H1 (cell line): ENCODE measurements around the gene GDPD4. TPM values are rescaled to one million over a fixed set of nuclear protein-coding genes. Genes with fewer than 3 reads are reported as not detected.

Experiments
- CTCF ChIA-PET: fragments of 300-600 bp; sonication (Branson Sonifier 250); formaldehyde crosslinking; loops from one replicate; lab custom pipeline; 2021; ENCODE audit not compliant: partially characterized antibody; lab: Charles Lee
- POLR2A ChIA-PET: fragments of 300-600 bp; sonication (Branson Sonifier 250); formaldehyde crosslinking; loops from one replicate; lab custom pipeline; 2021; ENCODE audit warnings: inconsistent platforms; ENCODE audit not compliant: partially characterized antibody; lab: Charles Lee
- DNase-seq, 2 experiments: peaks; one replicate each; pipeline versions ENCODE4 v3.0.0 to v3.0.0-alpha.2; 2010 to 2022; ENCODE audit warnings: low spot score in 2 of 2, low read depth in 1 of 2, mixed read lengths in 1 of 2
- FAIRE-seq: peaks from 2 replicates; lab custom pipeline; 2011; peaks lifted over from hg19 to GRCh38; lab: Jason Lieb, UNC
- H2AFZ ChIP-seq: 2 replicates; pipeline ENCODE4 v1.8.1; 2012; ENCODE audit warnings: low read length, inconsistent platforms
- H2AK5ac ChIP-seq: 2 replicates; pipeline ENCODE4 v1.6.1; 2013; ENCODE audit warnings: low read depth, low read length
- H2BK120ac ChIP-seq: replicated peaks from 2 replicates; pipeline ENCODE3; 2013; ENCODE audit warnings: low read depth, low read length, inconsistent platforms
- H2BK12ac ChIP-seq: 2 replicates; pipeline ENCODE4 v1.6.1; 2013; ENCODE audit warnings: low read depth, low read length
- H2BK15ac ChIP-seq: 2 replicates; pipeline ENCODE4 v1.6.1; 2013; ENCODE audit warnings: low read length
- H2BK20ac ChIP-seq: 2 replicates; pipeline ENCODE4 v1.6.1; 2013; ENCODE audit warnings: low read length
- H2BK5ac ChIP-seq: 2 replicates; pipeline ENCODE4 v1.6.1; 2013; ENCODE audit warnings: low read depth, low read length
- H3K14ac ChIP-seq: 2 replicates; pipeline ENCODE4 v1.6.1; 2013; ENCODE audit warnings: inconsistent platforms; ENCODE audit not compliant: insufficient read length
- H3K18ac ChIP-seq: 2 replicates; pipeline ENCODE4 v1.6.1; 2013; ENCODE audit warnings: low read length; ENCODE audit errors: extremely low read depth
- H3K23ac ChIP-seq: 2 replicates; pipeline ENCODE4 v1.6.1; 2013; ENCODE audit warnings: inconsistent platforms; ENCODE audit not compliant: insufficient read length
- H3K23me2 ChIP-seq: 2 replicates; pipeline ENCODE4 v1.6.1; 2013; ENCODE audit warnings: low read depth, low read length
- H3K27ac ChIP-seq: 2 replicates; pipeline ENCODE4 v1.6.1; 2011; ENCODE audit warnings: low read depth, low read length, inconsistent platforms
- H3K27me3 ChIP-seq, 4 experiments: replicated peaks in 1 of 4; 1 replicate in 1 of 4; 2 replicates in 3 of 4; pipeline versions ENCODE4 v1.6.1 to v1.8.1; 2011 to 2013; ENCODE audit warnings: low read length in 3 of 4, mild to moderate bottlenecking in 3 of 4, inconsistent platforms in 2 of 4, mixed read lengths in 2 of 4, moderate library complexity in 1 of 4; ENCODE audit not compliant: control insufficient read depth in 3 of 4, insufficient read depth in 3 of 4; ENCODE audit errors: extremely low read depth in 1 of 4
- H3K36me3 ChIP-seq, 4 experiments: 2 replicates each; pipeline versions ENCODE4 v1.6.1 to v1.8.1; 2011 to 2013; ENCODE audit warnings: mild to moderate bottlenecking in 4 of 4, low read length in 3 of 4, moderate library complexity in 2 of 4, control low read depth in 1 of 4, inconsistent platforms in 1 of 4; ENCODE audit not compliant: insufficient read depth in 4 of 4, control insufficient read depth in 2 of 4
- H3K4ac ChIP-seq: replicated peaks from 2 replicates; pipeline ENCODE3; 2013; ENCODE audit warnings: low read length, low read depth, mixed read lengths, inconsistent platforms; ENCODE audit not compliant: insufficient read length
- H3K4me1 ChIP-seq, 4 experiments: replicated peaks in 1 of 4; 1 replicate in 1 of 4; 2 replicates in 3 of 4; pipeline versions ENCODE4 v1.6.1 to v1.8.1; 2011 to 2013; ENCODE audit warnings: low read length in 3 of 4, inconsistent platforms in 2 of 4, mixed read lengths in 1 of 4; ENCODE audit not compliant: insufficient read depth in 4 of 4, control insufficient read depth in 3 of 4
- H3K4me2 ChIP-seq, 2 experiments: 2 replicates each; pipeline versions ENCODE4 v1.6.1 to v1.8.1; 2011 to 2013; ENCODE audit warnings: low read depth in 2 of 2, low read length in 2 of 2, control low read depth in 1 of 2, inconsistent platforms in 1 of 2, mild to moderate bottlenecking in 1 of 2; ENCODE audit not compliant: insufficient read depth in 1 of 2
- H3K4me3 ChIP-seq, 4 experiments: fragments of 200-600, 300-600 bp in 1 of 4; sonication (generic), shearing (Covaris generic), sonication (Bioruptor Twin) in 1 of 4; 2 replicates each; pipeline versions ENCODE4 v1.5.1 to v1.8.1; 2011 to 2016; ENCODE audit warnings: low read length in 4 of 4, low read depth in 3 of 4, control low read depth in 2 of 4, inconsistent platforms in 2 of 4, mild to moderate bottlenecking in 2 of 4, mixed read lengths in 1 of 4, moderate library complexity in 1 of 4; ENCODE audit not compliant: insufficient read depth in 2 of 4; ENCODE audit errors: extremely low read depth in 1 of 4
- H3K56ac ChIP-seq: replicated peaks from 2 replicates; pipeline ENCODE3; 2013; ENCODE audit warnings: low read depth, mild to moderate bottlenecking, mixed read lengths, low read length, inconsistent platforms; ENCODE audit not compliant: insufficient read length
- H3K79me1 ChIP-seq: 2 replicates; pipeline ENCODE4 v1.6.1; 2013; ENCODE audit warnings: low read depth, low read length, control low read depth
- H3K79me2 ChIP-seq, 2 experiments: 2 replicates each; pipeline versions ENCODE4 v1.6.1 to v1.8.1; 2012 to 2013; ENCODE audit warnings: low read length in 2 of 2, mild to moderate bottlenecking in 2 of 2, inconsistent platforms in 1 of 2; ENCODE audit not compliant: insufficient read depth in 2 of 2, control insufficient read depth in 1 of 2
- H3K9ac ChIP-seq, 4 experiments: replicated peaks in 1 of 4; 1 replicate in 1 of 4; 2 replicates in 3 of 4; pipeline versions ENCODE4 v1.6.1 to v1.8.1; 2011 to 2013; ENCODE audit warnings: low read depth in 3 of 4, low read length in 3 of 4, control low read depth in 2 of 4, mild to moderate bottlenecking in 2 of 4, moderate library complexity in 2 of 4, inconsistent platforms in 1 of 4; ENCODE audit errors: extremely low read depth in 1 of 4
- H3K9me3 ChIP-seq, 2 experiments: 2 replicates each; pipeline versions ENCODE4 v1.6.1 to v1.8.1; 2012 to 2013; ENCODE audit warnings: mild to moderate bottlenecking in 2 of 2, moderate library complexity in 2 of 2, control low read depth in 1 of 2, inconsistent platforms in 1 of 2, low read depth in 1 of 2, low read length in 1 of 2, mixed read lengths in 1 of 2; ENCODE audit not compliant: insufficient read depth in 2 of 2
- H4K20me1 ChIP-seq, 2 experiments: replicated peaks in 1 of 2; 2 replicates each; pipeline versions ENCODE3 to v1.8.1; 2011 to 2013; ENCODE audit warnings: inconsistent platforms in 2 of 2, low read length in 2 of 2, mild to moderate bottlenecking in 1 of 2; ENCODE audit not compliant: insufficient read depth in 2 of 2, control insufficient read depth in 1 of 2
- H4K5ac ChIP-seq: 2 replicates; pipeline ENCODE4 v1.6.1; 2013; ENCODE audit warnings: low read length, low read depth, mixed read lengths, inconsistent platforms; ENCODE audit not compliant: insufficient read length
- H4K8ac ChIP-seq: 2 replicates; pipeline ENCODE4 v1.8.0; 2013; ENCODE audit warnings: mild to moderate bottlenecking, moderate library complexity, low read length, inconsistent platforms; ENCODE audit not compliant: insufficient read depth; ENCODE audit errors: extremely low read depth
- H4K91ac ChIP-seq: replicated peaks from 2 replicates; pipeline ENCODE3; 2013; ENCODE audit warnings: low read length, mixed read lengths, inconsistent platforms; ENCODE audit not compliant: insufficient read length
- RBBP5 ChIP-seq: IDR thresholded peaks from 2 replicates; pipeline ENCODE4 v1.7.1; 2012; ENCODE audit warnings: low read depth, mild to moderate bottlenecking, inconsistent platforms, low read length, moderate library complexity, borderline replicate concordance
- WGBS, 2 experiments: shearing (Covaris generic) in 1 of 2; methylation state at CpG; one replicate each; pipeline versions ENCODE4 v1.1.6 to v1.1.7; 2013 to 2015; ENCODE audit warnings: low lambda C conversion rate in 2 of 2, mixed read lengths in 2 of 2, inconsistent platforms in 1 of 2, low coverage in 1 of 2, missing lambda C conversion rate in 1 of 2; ENCODE audit not compliant: insufficient replicate concordance in 2 of 2, insufficient coverage in 1 of 2, insufficient read length in 1 of 2; ENCODE audit errors: extremely low coverage in 1 of 2, missing lambda C conversion rate in 1 of 2; 5-methylcytosine and 5-hydroxymethylcytosine counted together
- polyA plus RNA-seq, 7 experiments: library from polyadenylated mRNA; depleted of rRNA in 3 of 7; stranded (reverse) in 5 of 7; unstranded in 2 of 7; fragments of >200 nt in 5 of 7; fragments of 200-250 nt in 2 of 7; gene quantifications; 1 replicate in 5 of 7; 2 replicates in 1 of 7; 4 replicates in 1 of 7; pipeline versions ENCODE4 v1.2.1 to v1.2.3, GENCODE V29; 2011 to 2013; ENCODE audit warnings: missing spikeins in 2 of 7, mixed read lengths in 2 of 7
- total RNA-seq: library from RNA; stranded (reverse); fragmentation: NEBNext Ultra II Directional; extraction: Animal tissue kit (Norgen Biotek cat#: 25700); gene quantifications from 2 replicates; pipeline ENCODE4 v1.2.1, GENCODE V29; 2021

Gene GDPD4
- total and polyA plus RNA-seq, 2 of the 8 experiments (the other 6 are each of a cell fraction or from before 2014, with no cell fraction given): not detected

- H2BK15ac ChIP-seq: no peak overlapping the region
- H3K4me3 ChIP-seq: no peak overlapping the region
These were observed 10.2 kb upstream of the GDPD4 start for GRCh38 chr11:77311701-77312100.

More at GRCh38 chr11:77311701-77312100, 10.2 kb upstream of the GDPD4 start:
- Histone ChIP-seq H3K9me3 (no peaks in the 10 kb centered on the region), H4K5ac (no peak overlapping the region), H2AK5ac (no peak overlapping the region), H3K27ac (no peak overlapping the region), H3K56ac (no peak overlapping the region), H3K4me1 (peaks cover 0 to 3% (median 0%) of the 10 kb centered on the region in 4 experiments; a peak in 1 of 7 replicates), H3K79me2 (no peaks in the 10 kb centered on the region), H3K36me3 (no peaks in the 10 kb centered on the region), H2BK120ac (no peak overlapping the region), H3K79me1 (no peaks in the 10 kb centered on the region), H2AFZ (no peak overlapping the region), H3K4ac (no peak overlapping the region), H3K23me2 (no peaks in the 10 kb centered on the region), H2BK5ac (no peak overlapping the region), H2BK20ac (no peak overlapping the region), H2BK12ac (no peak overlapping the region), H3K4me2 (no peak overlapping the region), H3K18ac (no peak overlapping the region), H4K20me1 (no peaks in the 10 kb centered on the region), H3K14ac (no peak overlapping the region), H4K91ac (no peak overlapping the region), H3K23ac (no peak overlapping the region), H3K27me3 (peaks cover 0 to 1% (median 0%) of the 10 kb centered on the region in 4 experiments; a peak in 2 of 7 replicates), H4K8ac (no peak overlapping the region), H3K9ac (no peak overlapping the region)
- DNase-seq (no peak), FAIRE-seq (no peak)
- 85% methylated on average over 3 of the region's 3 CpGs; no CpG with 5 or more reads in 1 of the 2 experiments for WGBS, 2 experiments
- POLR2A ChIA-PET: interaction anchor here (1.5 kb wide), 1 partner anchor 9 kb away, joined by 4 read pairs; no protein-coding TSS in a partner anchor
- CTCF ChIA-PET: interaction anchor here (1.1 kb wide), 1 partner anchor 24 kb away, joined by 3 read pairs; no protein-coding TSS in a partner anchor
- no peak for TF ChIP-seq RBBP5
